SH-SY5Y (cell line): ENCODE measurements around the gene PAF1.

Source experiments
- GATA2 ChIP-seq: IDR thresholded peaks from 2 replicates; pipeline ENCODE4 v1.6.1; 2011; ENCODE audit warnings: mild to moderate bottlenecking, low read depth, low read length
- GATA3 ChIP-seq: IDR thresholded peaks from 2 replicates; pipeline ENCODE4 v1.6.1; 2011; ENCODE audit warnings: low read depth, mild to moderate bottlenecking, low read length, moderate library complexity

GRCh38 chr19:39419003-39419402 lies 28.1 kb upstream of the PAF1 start:
- TF ChIP-seq GATA2 (no peak), GATA3 (no peak)
